RWPE1 (cell line): ENCODE results near the gene INPP5A.

Experiments
- CTCF ChIA-PET: fragments of 350-600 bp; sonication (Branson Sonifier 250); formaldehyde crosslinking; extraction: SDS; loops from one replicate; lab custom pipeline; 2021; lab: Yijun Ruan, JAX
- POLR2A ChIA-PET: fragments of 400-600 bp; formaldehyde crosslinking; extraction: SDS; loops from one replicate; lab custom pipeline; 2020; ENCODE audit warnings: antibody characterized with exemption; ENCODE audit not compliant: low non-redundant PET; lab: Yijun Ruan, JAX
- DNase-seq: peaks from one replicate; pipeline ENCODE4 v3.0.0; 2012; ENCODE audit warnings: low spot score
- H3K27ac ChIP-seq: fragments of 450-650 bp; 2 replicates; pipeline ENCODE4 v1.5.1; 2017
- CTCF ChIP-seq: fragments of 450-650 bp; conservative IDR thresholded peaks from 2 replicates; pipeline ENCODE4 v1.5.1; 2017; ENCODE audit warnings: low read depth, mild to moderate bottlenecking

The INPP5A gene

GRCh38 chr10:132587175-132587574 is 49.6 kb downstream of the INPP5A start:
- no peak overlapping the region for H3K27ac ChIP-seq
- ChIA-PET POLR2A (interaction anchor here (0.7 kb wide), 1 partner anchor 161 kb away, joined by 4 read pairs; no protein-coding TSS in a partner anchor), CTCF (no interaction called here)
- no peak for TF ChIP-seq CTCF
- DNase-seq = no peak

GRCh38 chr10:132588301-132589013 is 50.9 kb downstream of the INPP5A start:
- ChIA-PET POLR2A (no interaction called here), CTCF (interaction anchor here (0.7 kb wide), 1 partner anchor 703 kb away, joined by 10 read pairs; no protein-coding TSS in a partner anchor)
- H3K27ac ChIP-seq = no peak overlapping the region
- DNase-seq = no peak
- TF ChIP-seq CTCF = no peak

GRCh38 chr10:132589015-132589414 is 51.4 kb downstream of the INPP5A start:
- ChIA-PET POLR2A (no interaction called here), CTCF (no interaction called here)
- no peak overlapping the region for H3K27ac ChIP-seq
- DNase-seq = no peak
- no peak for TF ChIP-seq CTCF

- no peak for DNase-seq
- CTCF ChIA-PET = no interaction called here
- no peak for TF ChIP-seq CTCF
- no peak overlapping the region for H3K27ac ChIP-seq
- POLR2A ChIA-PET = no interaction called here
Observed at GRCh38 chr10:132589681-132590080, 52.1 kb downstream of the INPP5A start.

- DNase-seq = no peak
- CTCF ChIA-PET = no interaction called here
- POLR2A ChIA-PET = no interaction called here
- TF ChIP-seq CTCF = no peak
- H3K27ac ChIP-seq = peak overlapping the region; percentile 68
Observed at GRCh38 chr10:132590094-132590751, 52.6 kb downstream of the INPP5A start.

- no peak for DNase-seq
- CTCF ChIA-PET = no interaction called here
- no peak for TF ChIP-seq CTCF
Observed at GRCh38 chr10:132590752-132591121, 53.1 kb downstream of the INPP5A start.

More at GRCh38 chr10:132590752-132591121, 53.1 kb downstream of the INPP5A start:
- POLR2A ChIA-PET = no interaction called here
- H3K27ac ChIP-seq = peak overlapping the region; percentile 68
